GM19239 (cell line): Measurements from ENCODE around the gene KRT37.

Experiments
- DNase-seq: peaks from one replicate; pipeline ENCODE4 v3.0.0; 2011; ENCODE audit warnings: low spot score; ENCODE audit not compliant: insufficient read length
- FAIRE-seq: peaks from 2 replicates; lab custom pipeline; 2011; peaks lifted over from hg19 to GRCh38; lab: Jason Lieb, UNC

KRT37 gene

GRCh38 chr17:41424111-41424635 lies at the start of gene KRT37:
Gene KRT37, minus strand, starts transcription at chr17:41424585. Its CDS starts 62 bp downstream, at chr17:41424523.
- DNase-seq (no peak), FAIRE-seq (no peak)

- FAIRE-seq (no peak), DNase-seq (no peak)
Observed at GRCh38 chr17:41468346-41468745, 44.0 kb upstream of the KRT37 start.

- FAIRE-seq (no peak), DNase-seq (no peak)
Observed at GRCh38 chr17:41467561-41467960, 43.2 kb upstream of the KRT37 start.

GRCh38 chr17:41466988-41467387 lies 42.6 kb upstream of the KRT37 start, which contains the start of gene KRT32:
Gene KRT32, minus strand, starts transcription at chr17:41467386. Its CDS starts 61 bp downstream, at chr17:41467325.
- DNase-seq = no peak
- no peak for FAIRE-seq

- no peak for DNase-seq
- FAIRE-seq = no peak
Observed at GRCh38 chr17:41464682-41465081, 40.3 kb upstream of the KRT37 start.

GRCh38 chr17:41464173-41464572 lies 39.8 kb upstream of the KRT37 start:
- FAIRE-seq = no peak

GRCh38 chr17:41463746-41464145 lies 39.4 kb upstream of the KRT37 start:
- FAIRE-seq = no peak
- DNase-seq = no peak

More at GRCh38 chr17:41464173-41464572, 39.8 kb upstream of the KRT37 start:
- DNase-seq = no peak

- DNase-seq (no peak), FAIRE-seq (no peak)
Observed at GRCh38 chr17:41462705-41463104, 38.3 kb upstream of the KRT37 start.

- DNase-seq (no peak), FAIRE-seq (no peak)
Observed at GRCh38 chr17:41457676-41458075, 33.3 kb upstream of the KRT37 start.

GRCh38 chr17:41456204-41456603 lies 31.8 kb upstream of the KRT37 start:
- FAIRE-seq = no peak
- no peak for DNase-seq

GRCh38 chr17:41455236-41455635 lies 30.9 kb upstream of the KRT37 start:
- DNase-seq (no peak), FAIRE-seq (no peak)

- DNase-seq (no peak), FAIRE-seq (no peak)
Observed at GRCh38 chr17:41453066-41453465, 28.7 kb upstream of the KRT37 start.

- DNase-seq (no peak), FAIRE-seq (no peak)
Observed at GRCh38 chr17:41452281-41452680, 27.9 kb upstream of the KRT37 start.

- FAIRE-seq = no peak
- no peak for DNase-seq
Observed at GRCh38 chr17:41451154-41451728, 26.9 kb upstream of the KRT37 start.

GRCh38 chr17:41449008-41449407 lies 24.6 kb upstream of the KRT37 start:
- FAIRE-seq = no peak
- no peak for DNase-seq

GRCh38 chr17:41448506-41448905 lies 24.1 kb upstream of the KRT37 start:
- no peak for FAIRE-seq
- DNase-seq = no peak

- DNase-seq = no peak
- no peak for FAIRE-seq
Observed at GRCh38 chr17:41446806-41447205, 22.4 kb upstream of the KRT37 start.

GRCh38 chr17:41444640-41445039 lies 20.3 kb upstream of the KRT37 start:
- FAIRE-seq (no peak), DNase-seq (no peak)

GRCh38 chr17:41444186-41444585 lies 19.8 kb upstream of the KRT37 start:
- DNase-seq (no peak), FAIRE-seq (no peak)

- no peak for FAIRE-seq
- no peak for DNase-seq
Observed at GRCh38 chr17:41442739-41443138, 18.4 kb upstream of the KRT37 start.

GRCh38 chr17:41440531-41441033 lies 16.2 kb upstream of the KRT37 start, which contains the start of gene KRT38:
Gene KRT38, minus strand, starts transcription at chr17:41440983. Its CDS starts 62 bp downstream, at chr17:41440921.
- no peak for FAIRE-seq
- DNase-seq = no peak

GRCh38 chr17:41439375-41439774 lies 15.0 kb upstream of the KRT37 start:
- DNase-seq (no peak), FAIRE-seq (no peak)
